Kidney (tissue), 14 donors: Measurements from ENCODE around the gene DUSP22. TPM values are rescaled to one million over a fixed set of nuclear protein-coding genes. Genes with fewer than 3 reads are reported as not detected.

Source experiments
- DNase-seq, 5 donors: peaks; one replicate each; pipeline ENCODE4 v3.0.0-alpha.2; 2013 to 2020
- FAIRE-seq: peaks from 2 replicates; lab custom pipeline; 2012; peaks lifted over from hg19 to GRCh38; lab: Jason Lieb, UNC
- H3K27ac ChIP-seq, 2 donors: one replicate each; pipeline ENCODE4 v1.7.0; 2013; ENCODE audit warnings: low read depth in 2 of 2, low read length in 2 of 2, inconsistent platforms in 1 of 2
- H3K27me3 ChIP-seq: one replicate; pipeline ENCODE4 v1.7.1; 2013; ENCODE audit warnings: low read length, inconsistent platforms; ENCODE audit not compliant: control insufficient read depth, insufficient read depth
- H3K36me3 ChIP-seq, 3 donors: one replicate each; pipeline versions ENCODE4 v1.7.0 to v1.7.1; 2013; ENCODE audit warnings: low read length in 3 of 3, control low read depth in 1 of 3, inconsistent platforms in 1 of 3; ENCODE audit not compliant: insufficient read depth in 3 of 3, control insufficient read depth in 2 of 3
- H3K4me1 ChIP-seq, 3 donors: one replicate each; pipeline versions ENCODE4 v1.7.0 to v1.7.1; 2013; ENCODE audit warnings: low read length in 3 of 3, inconsistent platforms in 1 of 3, low read depth in 1 of 3; ENCODE audit not compliant: control insufficient read depth in 2 of 3, insufficient read depth in 2 of 3
- H3K4me3 ChIP-seq, 3 donors: one replicate each; pipeline versions ENCODE4 v1.7.0 to v1.8.1; 2013; ENCODE audit warnings: low read length in 3 of 3, control low read depth in 1 of 3, inconsistent platforms in 1 of 3
- H3K9ac ChIP-seq, 3 donors: one replicate each; pipeline versions ENCODE4 v1.7.0 to v1.7.1; 2013; ENCODE audit warnings: low read length in 3 of 3, control low read depth in 1 of 3, inconsistent platforms in 1 of 3
- H3K9me3 ChIP-seq, 3 donors: one replicate each; pipeline versions ENCODE4 v1.7.0 to v1.7.1; 2013; ENCODE audit warnings: low read length in 3 of 3, control low read depth in 1 of 3, inconsistent platforms in 1 of 3; ENCODE audit not compliant: control insufficient read depth in 2 of 3, insufficient read depth in 1 of 3
- CTCF ChIP-seq: IDR thresholded peaks from 3 replicates; pipeline ENCODE4 v1.5.1; 2012; ENCODE audit warnings: mild to moderate bottlenecking, moderate library complexity, borderline replicate concordance; ENCODE audit not compliant: insufficient read depth; ENCODE audit errors: extremely low read depth
- intact Hi-C: fragments of 100-400 bp; cut with DNase I; formaldehyde crosslinking; loops from one replicate; pipeline ENCODE4 v1.11.1; 2022
- polyA plus RNA-seq: library from polyadenylated mRNA; stranded (reverse); fragments of 350-450 nt; fragmentation: Illumina TruSeq; extraction: RNeasy Lipid Tissue Mini Kit (QIAGEN cat#74804); gene quantifications from one replicate; pipeline ENCODE4 v1.2.3, GENCODE V29; 2014; ENCODE audit warnings: low read depth, low replicate concordance; ENCODE audit not compliant: insufficient read depth
- total RNA-seq: library from RNA; stranded (reverse); fragmentation: NEBNext Ultra II Directional; extraction: Animal tissue kit (Norgen Biotek cat#: 25700); gene quantifications from one replicate; pipeline ENCODE4 v1.2.1, GENCODE V29; 2021
- donor health status: control.
- donor health status: control.
- donor health status: control.
- donor health status: control.
- donor health status: control.
- donor health status: DM: yes; HTN: yes; CAD: no.
- donor health status: Normal renal cell carcinoma (clear cell type).

The DUSP22 gene
- total and polyA plus RNA-seq, 2 donors from 2014 or later, result 24.0 to 60.7 TPM

- FAIRE-seq, result no peak
- no peak overlapping the region for H3K4me3 ChIP-seq
- no peaks in the 10 kb centered on the region for H3K4me1 ChIP-seq
- no peak overlapping the region for H3K27ac ChIP-seq
- H3K27me3 ChIP-seq, result no peaks in the 10 kb centered on the region
- H3K9me3 ChIP-seq, result no peaks in the 10 kb centered on the region
- intact Hi-C loops, result no loop called here
- no peak overlapping the region for H3K9ac ChIP-seq
- no peak for DNase-seq
- H3K36me3 ChIP-seq, result no peaks in the 10 kb centered on the region
- TF ChIP-seq CTCF, result no peak
Observed at GRCh38 chr6:273551-274058, 18.7 kb upstream of the DUSP22 start.

GRCh38 chr6:277746-278145 is 14.5 kb upstream of the DUSP22 start:
- no peaks in the 10 kb centered on the region for H3K36me3 ChIP-seq
- no peak overlapping the region for H3K27ac ChIP-seq
- no peaks in the 10 kb centered on the region for H3K27me3 ChIP-seq
- H3K9ac ChIP-seq, result no peak overlapping the region
- no peak overlapping the region for H3K4me3 ChIP-seq
- DNase-seq (no peak), FAIRE-seq (no peak)
- H3K4me1 ChIP-seq, result no peaks in the 10 kb centered on the region
- no peak for TF ChIP-seq CTCF
- intact Hi-C loops, result no loop called here
- H3K9me3 ChIP-seq, result no peaks in the 10 kb centered on the region

GRCh38 chr6:278494-278893 is 13.8 kb upstream of the DUSP22 start:
- FAIRE-seq (no peak), DNase-seq (no peak)
- no peak for TF ChIP-seq CTCF
- no peak overlapping the region for H3K27ac ChIP-seq
- no peaks in the 10 kb centered on the region for H3K4me1 ChIP-seq
- no peaks in the 10 kb centered on the region for H3K9me3 ChIP-seq
- intact Hi-C loops, result no loop called here
- no peak overlapping the region for H3K9ac ChIP-seq
- H3K4me3 ChIP-seq, result no peak overlapping the region
- H3K27me3 ChIP-seq, result no peaks in the 10 kb centered on the region
- no peaks in the 10 kb centered on the region for H3K36me3 ChIP-seq
